ENCODE measurements around the gene RANBP3.

DNA sequence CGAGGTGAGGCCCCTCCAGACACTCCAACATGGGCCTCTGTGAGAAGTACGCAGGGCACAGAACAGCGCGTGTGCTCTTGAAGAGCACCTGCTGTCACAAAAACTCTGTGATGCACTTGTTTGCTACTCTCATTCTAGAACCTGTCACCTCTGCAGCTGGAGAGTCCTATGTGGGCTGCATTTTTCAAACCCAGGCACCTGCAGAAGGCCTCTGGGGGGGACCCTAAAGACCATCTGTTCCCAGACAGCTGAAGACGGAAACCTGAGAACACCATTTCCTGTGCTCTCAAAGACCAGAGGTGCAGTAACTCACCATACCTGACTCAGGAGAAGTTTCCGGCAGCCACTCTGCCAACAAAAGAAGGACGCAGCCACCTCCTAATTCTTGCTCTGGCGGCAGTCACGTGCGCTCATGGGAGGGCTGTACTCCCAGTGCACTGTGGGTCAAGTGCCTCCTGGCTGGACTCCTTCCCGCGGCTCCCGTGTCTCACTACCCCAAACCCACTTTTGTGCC, 28.1 kb downstream of the RANBP3 start:
- TF ChIP-seq, protein P1, sequence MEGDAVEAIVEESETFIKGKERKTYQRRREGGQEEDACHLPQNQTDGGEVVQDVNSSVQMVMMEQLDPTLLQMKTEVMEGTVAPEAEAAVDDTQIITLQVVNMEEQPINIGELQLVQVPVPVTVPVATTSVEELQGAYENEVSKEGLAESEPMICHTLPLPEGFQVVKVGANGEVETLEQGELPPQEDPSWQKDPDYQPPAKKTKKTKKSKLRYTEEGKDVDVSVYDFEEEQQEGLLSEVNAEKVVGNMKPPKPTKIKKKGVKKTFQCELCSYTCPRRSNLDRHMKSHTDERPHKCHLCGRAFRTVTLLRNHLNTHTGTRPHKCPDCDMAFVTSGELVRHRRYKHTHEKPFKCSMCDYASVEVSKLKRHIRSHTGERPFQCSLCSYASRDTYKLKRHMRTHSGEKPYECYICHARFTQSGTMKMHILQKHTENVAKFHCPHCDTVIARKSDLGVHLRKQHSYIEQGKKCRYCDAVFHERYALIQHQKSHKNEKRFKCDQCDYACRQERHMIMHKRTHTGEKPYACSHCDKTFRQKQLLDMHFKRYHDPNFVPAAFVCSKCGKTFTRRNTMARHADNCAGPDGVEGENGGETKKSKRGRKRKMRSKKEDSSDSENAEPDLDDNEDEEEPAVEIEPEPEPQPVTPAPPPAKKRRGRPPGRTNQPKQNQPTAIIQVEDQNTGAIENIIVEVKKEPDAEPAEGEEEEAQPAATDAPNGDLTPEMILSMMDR (tag by site-specific recombination; IDR thresholded peaks at IDR 0.05): no peak
- TF ChIP-seq YY1 (tag by site-specific recombination; IDR thresholded peaks at IDR 0.05) (no peak), GLI2 (tag by site-specific recombination; IDR thresholded peaks at IDR 0.05; ENCODE audit: borderline replicate concordance, low read depth) (no peak), ZXDB (tag by site-specific recombination; IDR thresholded peaks at IDR 0.05) (no peak), ZNF366 (tag by site-specific recombination; conservative IDR thresholded peaks at IDR 0.05) (no peak), ZNF558 (tag by site-specific recombination; IDR thresholded peaks at IDR 0.05) (no peak), ZNF433 (tag by site-specific recombination; IDR thresholded peaks at IDR 0.05; ENCODE audit: low read depth) (no peak), ZNF169 (tag by site-specific recombination; IDR thresholded peaks at IDR 0.05) (no peak)
- TF ChIP-seq, protein P2, sequence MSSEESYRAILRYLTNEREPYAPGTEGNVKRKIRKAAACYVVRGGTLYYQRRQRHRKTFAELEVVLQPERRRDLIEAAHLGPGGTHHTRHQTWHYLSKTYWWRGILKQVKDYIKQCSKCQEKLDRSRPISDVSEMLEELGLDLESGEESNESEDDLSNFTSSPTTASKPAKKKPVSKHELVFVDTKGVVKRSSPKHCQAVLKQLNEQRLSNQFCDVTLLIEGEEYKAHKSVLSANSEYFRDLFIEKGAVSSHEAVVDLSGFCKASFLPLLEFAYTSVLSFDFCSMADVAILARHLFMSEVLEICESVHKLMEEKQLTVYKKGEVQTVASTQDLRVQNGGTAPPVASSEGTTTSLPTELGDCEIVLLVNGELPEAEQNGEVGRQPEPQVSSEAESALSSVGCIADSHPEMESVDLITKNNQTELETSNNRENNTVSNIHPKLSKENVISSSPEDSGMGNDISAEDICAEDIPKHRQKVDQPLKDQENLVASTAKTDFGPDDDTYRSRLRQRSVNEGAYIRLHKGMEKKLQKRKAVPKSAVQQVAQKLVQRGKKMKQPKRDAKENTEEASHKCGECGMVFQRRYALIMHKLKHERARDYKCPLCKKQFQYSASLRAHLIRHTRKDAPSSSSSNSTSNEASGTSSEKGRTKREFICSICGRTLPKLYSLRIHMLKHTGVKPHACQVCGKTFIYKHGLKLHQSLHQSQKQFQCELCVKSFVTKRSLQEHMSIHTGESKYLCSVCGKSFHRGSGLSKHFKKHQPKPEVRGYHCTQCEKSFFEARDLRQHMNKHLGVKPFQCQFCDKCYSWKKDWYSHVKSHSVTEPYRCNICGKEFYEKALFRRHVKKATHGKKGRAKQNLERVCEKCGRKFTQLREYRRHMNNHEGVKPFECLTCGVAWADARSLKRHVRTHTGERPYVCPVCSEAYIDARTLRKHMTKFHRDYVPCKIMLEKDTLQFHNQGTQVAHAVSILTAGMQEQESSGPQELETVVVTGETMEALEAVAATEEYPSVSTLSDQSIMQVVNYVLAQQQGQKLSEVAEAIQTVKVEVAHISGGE (tag by site-specific recombination; conservative IDR thresholded peaks at IDR 0.05; ENCODE audit: low read depth): no peak
- TF ChIP-seq, protein P3, sequence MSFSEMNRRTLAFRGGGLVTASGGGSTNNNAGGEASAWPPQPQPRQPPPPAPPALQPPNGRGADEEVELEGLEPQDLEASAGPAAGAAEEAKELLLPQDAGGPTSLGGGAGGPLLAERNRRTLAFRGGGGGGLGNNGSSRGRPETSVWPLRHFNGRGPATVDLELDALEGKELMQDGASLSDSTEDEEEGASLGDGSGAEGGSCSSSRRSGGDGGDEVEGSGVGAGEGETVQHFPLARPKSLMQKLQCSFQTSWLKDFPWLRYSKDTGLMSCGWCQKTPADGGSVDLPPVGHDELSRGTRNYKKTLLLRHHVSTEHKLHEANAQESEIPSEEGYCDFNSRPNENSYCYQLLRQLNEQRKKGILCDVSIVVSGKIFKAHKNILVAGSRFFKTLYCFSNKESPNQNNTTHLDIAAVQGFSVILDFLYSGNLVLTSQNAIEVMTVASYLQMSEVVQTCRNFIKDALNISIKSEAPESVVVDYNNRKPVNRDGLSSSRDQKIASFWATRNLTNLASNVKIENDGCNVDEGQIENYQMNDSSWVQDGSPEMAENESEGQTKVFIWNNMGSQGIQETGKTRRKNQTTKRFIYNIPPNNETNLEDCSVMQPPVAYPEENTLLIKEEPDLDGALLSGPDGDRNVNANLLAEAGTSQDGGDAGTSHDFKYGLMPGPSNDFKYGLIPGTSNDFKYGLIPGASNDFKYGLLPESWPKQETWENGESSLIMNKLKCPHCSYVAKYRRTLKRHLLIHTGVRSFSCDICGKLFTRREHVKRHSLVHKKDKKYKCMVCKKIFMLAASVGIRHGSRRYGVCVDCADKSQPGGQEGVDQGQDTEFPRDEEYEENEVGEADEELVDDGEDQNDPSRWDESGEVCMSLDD (tag by site-specific recombination; IDR thresholded peaks at IDR 0.05): no peak
- TF ChIP-seq, protein P4, sequence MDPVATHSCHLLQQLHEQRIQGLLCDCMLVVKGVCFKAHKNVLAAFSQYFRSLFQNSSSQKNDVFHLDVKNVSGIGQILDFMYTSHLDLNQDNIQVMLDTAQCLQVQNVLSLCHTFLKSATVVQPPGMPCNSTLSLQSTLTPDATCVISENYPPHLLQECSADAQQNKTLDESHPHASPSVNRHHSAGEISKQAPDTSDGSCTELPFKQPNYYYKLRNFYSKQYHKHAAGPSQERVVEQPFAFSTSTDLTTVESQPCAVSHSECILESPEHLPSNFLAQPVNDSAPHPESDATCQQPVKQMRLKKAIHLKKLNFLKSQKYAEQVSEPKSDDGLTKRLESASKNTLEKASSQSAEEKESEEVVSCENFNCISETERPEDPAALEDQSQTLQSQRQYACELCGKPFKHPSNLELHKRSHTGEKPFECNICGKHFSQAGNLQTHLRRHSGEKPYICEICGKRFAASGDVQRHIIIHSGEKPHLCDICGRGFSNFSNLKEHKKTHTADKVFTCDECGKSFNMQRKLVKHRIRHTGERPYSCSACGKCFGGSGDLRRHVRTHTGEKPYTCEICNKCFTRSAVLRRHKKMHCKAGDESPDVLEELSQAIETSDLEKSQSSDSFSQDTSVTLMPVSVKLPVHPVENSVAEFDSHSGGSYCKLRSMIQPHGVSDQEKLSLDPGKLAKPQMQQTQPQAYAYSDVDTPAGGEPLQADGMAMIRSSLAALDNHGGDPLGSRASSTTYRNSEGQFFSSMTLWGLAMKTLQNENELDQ (tag by site-specific recombination; IDR thresholded peaks at IDR 0.05; ENCODE audit: low read depth): no peak
